Activated CD8-positive, alpha-beta memory T cell treated with anti-CD3 and anti-CD28 coated beads for 36 hours (primary cell): Measurements from ENCODE around the gene TMEM267. TPM values are rescaled to one million over a fixed set of nuclear protein-coding genes. Genes with fewer than 3 reads are reported as not detected.
"Not testable (repeated sequence)": the region's sequence is repeated elsewhere in the genome, so short reads cannot be mapped to it uniquely, and the experiment has no call there.

Source experiments
- CTCF ChIA-PET: fragments of 350-600 bp; sonication (Branson Sonifier 250); formaldehyde crosslinking; loops from one replicate; lab custom pipeline; 2021; ENCODE audit warnings: antibody characterized with exemption; lab: Charles Lee
- POLR2A ChIA-PET: fragments of 350-600 bp; sonication (Branson Sonifier 250); formaldehyde crosslinking; loops from one replicate; lab custom pipeline; 2021; ENCODE audit warnings: antibody characterized with exemption; lab: Charles Lee
- total RNA-seq, 2 experiments: library from RNA; stranded (reverse); gene quantifications; one replicate each; pipeline ENCODE4 v1.2.3, GENCODE V29; 2021

The TMEM267 gene
- 10 to 100 TPM; 21.3 to 23.2 TPM for total RNA-seq

GRCh38 chr5:43483298-43484105, at the start of gene TMEM267:
TSS of gene TMEM267 (minus strand) at chr5:43483865. CDS start at chr5:43453969, 29,896 bp downstream.
- ChIA-PET POLR2A (interaction anchor here (0.6 to 3.1 kb wide), 17 partner anchors 31 to 491 kb away, joined by 3 to 36 read pairs (median 7); partner anchors contain the start of genes C5orf34, HMGCS1, NNT and ZNF131), CTCF (interaction anchor here (0.6 to 2.2 kb wide), 12 partner anchors 55 to 441 kb away, joined by 3 to 10 read pairs (median 4); partner anchors contain the start of genes HMGCS1, NNT and ZNF131)

- POLR2A ChIA-PET = no interaction called here
- CTCF ChIA-PET = no interaction called here
These were observed 47.0 kb upstream of the TMEM267 start for GRCh38 chr5:43530648-43531047.

GRCh38 chr5:43523662-43524072, 40.0 kb upstream of the TMEM267 start:
- ChIA-PET CTCF (no interaction called here), POLR2A (interaction anchor here (0.6 kb wide), 1 partner anchor 343 kb away, joined by 5 read pairs; no protein-coding TSS in a partner anchor)

- ChIA-PET CTCF (interaction anchor here (1.0 kb wide), 1 partner anchor 19 kb away, joined by 3 read pairs; no protein-coding TSS in a partner anchor), POLR2A (no interaction called here)
These were observed 37.0 kb upstream of the TMEM267 start for GRCh38 chr5:43520615-43521014.

GRCh38 chr5:43515678-43516048, 32.0 kb upstream of the TMEM267 start:
- POLR2A ChIA-PET = interaction anchor here (0.8 kb wide), 1 partner anchor 40 kb away, joined by 3 read pairs; no protein-coding TSS in a partner anchor
- CTCF ChIA-PET = interaction anchor here (1.2 kb wide), 1 partner anchor 31 kb away, joined by 5 read pairs; no protein-coding TSS in a partner anchor

GRCh38 chr5:43514816-43515677, 31.4 kb upstream of the TMEM267 start, which contains the start of gene C5orf34:
TSS of gene C5orf34 (minus strand) at chr5:43515148. CDS start at chr5:43509339, 5,809 bp downstream.
- CTCF ChIA-PET = interaction anchor here (0.5 to 1.6 kb wide), 3 partner anchors 30 to 409 kb away, joined by 3 to 5 read pairs (median 4); no protein-coding TSS in a partner anchor

GRCh38 chr5:43514471-43514815, 30.8 kb upstream of the TMEM267 start:
- POLR2A ChIA-PET = interaction anchor here (1.0 to 1.6 kb wide), 3 partner anchors 29 to 32 kb away, joined by 3 to 21 read pairs (median 6); partner anchors contain the start of gene TMEM267
- CTCF ChIA-PET = interaction anchor here (1.6 kb wide), 1 partner anchor 41 kb away, joined by 4 read pairs; no protein-coding TSS in a partner anchor

More at GRCh38 chr5:43514816-43515677, 31.4 kb upstream of the TMEM267 start, which contains the start of gene C5orf34:
- POLR2A ChIA-PET = interaction anchor here (0.6 to 1.6 kb wide), 5 partner anchors 29 to 41 kb away, joined by 3 to 21 read pairs (median 6); partner anchors contain the start of gene TMEM267

GRCh38 chr5:43514025-43514424, 30.4 kb upstream of the TMEM267 start:
- ChIA-PET POLR2A (interaction anchor here (1.5 to 1.6 kb wide), 2 partner anchors 30 to 32 kb away, joined by 3 to 21 read pairs; partner anchors contain the start of gene TMEM267), CTCF (interaction anchor here (1.6 kb wide), 1 partner anchor 42 kb away, joined by 4 read pairs; no protein-coding TSS in a partner anchor)

- CTCF ChIA-PET, POLR2A ChIA-PET: not testable (repeated sequence)
These were observed 27.4 kb upstream of the TMEM267 start for GRCh38 chr5:43511062-43511461.

GRCh38 chr5:43498581-43498980, 14.9 kb upstream of the TMEM267 start:
- CTCF ChIA-PET = no interaction called here

GRCh38 chr5:43497311-43498104, 13.8 kb upstream of the TMEM267 start:
- ChIA-PET POLR2A (no interaction called here), CTCF (no interaction called here)

More at GRCh38 chr5:43498581-43498980, 14.9 kb upstream of the TMEM267 start:
- POLR2A ChIA-PET = no interaction called here

GRCh38 chr5:43491326-43491725, 7.7 kb upstream of the TMEM267 start:
- ChIA-PET POLR2A (no interaction called here), CTCF (no interaction called here)

GRCh38 chr5:43486353-43486752, 2.7 kb upstream of the TMEM267 start:
- CTCF ChIA-PET = no interaction called here

GRCh38 chr5:43485406-43485805, 1.7 kb upstream of the TMEM267 start:
- CTCF ChIA-PET = interaction anchor here (0.6 to 2.2 kb wide), 3 partner anchors 30 to 386 kb away, joined by 3 to 8 read pairs (median 5); partner anchors contain the start of gene C5orf34

More at GRCh38 chr5:43486353-43486752, 2.7 kb upstream of the TMEM267 start:
- POLR2A ChIA-PET = no interaction called here

GRCh38 chr5:43484106-43484849, 613 bp upstream of the TMEM267 start:
- ChIA-PET POLR2A (interaction anchor here (0.6 to 3.1 kb wide), 19 partner anchors 30 to 492 kb away, joined by 3 to 36 read pairs (median 7); partner anchors contain the start of genes C5orf34, HMGCS1, NNT and ZNF131), CTCF (interaction anchor here (0.6 to 2.2 kb wide), 16 partner anchors 31 to 575 kb away, joined by 3 to 10 read pairs (median 4); partner anchors contain the start of genes C5orf34, HMGCS1, NNT and ZNF131)

More at GRCh38 chr5:43485406-43485805, 1.7 kb upstream of the TMEM267 start:
- POLR2A ChIA-PET = interaction anchor here (0.6 to 3.1 kb wide), 6 partner anchors 30 to 172 kb away, joined by 4 to 36 read pairs (median 10); partner anchors contain the start of genes C5orf34, HMGCS1 and NNT

- CTCF ChIA-PET = no interaction called here
- POLR2A ChIA-PET = interaction anchor here (0.8 to 3.1 kb wide), 2 partner anchors 32 to 120 kb away, joined by 3 to 35 read pairs; partner anchors contain the start of genes C5orf34 and NNT
These were observed 971 bp downstream of the TMEM267 start for GRCh38 chr5:43482490-43483297.
